Nephron progenitor cell (in vitro differentiated cells): ENCODE data around the gene SRP72.

ENCODE experiments used
- DNase-seq: peaks from one replicate; pipeline ENCODE4 v3.0.0; 2021
- H3K27ac Mint-ChIP-seq: 2 replicates; pipeline ENCODE4 v1.8.0; 2021; ENCODE audit warnings: mild to moderate bottlenecking, moderate library complexity, mixed read lengths
- H3K27me3 Mint-ChIP-seq: 2 replicates; pipeline ENCODE4 v1.8.0; 2021; ENCODE audit warnings: mild to moderate bottlenecking, low read depth, mixed read lengths; ENCODE audit not compliant: poor library complexity
- H3K36me3 Mint-ChIP-seq: 2 replicates; pipeline ENCODE4 v1.8.0; 2021; ENCODE audit warnings: low read depth, mixed read lengths
- H3K4me1 Mint-ChIP-seq: 2 replicates; pipeline ENCODE4 v1.8.0; 2021; ENCODE audit warnings: mixed read lengths
- H3K4me3 Mint-ChIP-seq: 2 replicates; pipeline ENCODE4 v1.8.0; 2021; ENCODE audit warnings: mild to moderate bottlenecking, moderate library complexity, mixed read lengths
- H3K9me3 Mint-ChIP-seq: 2 replicates; pipeline ENCODE4 v1.8.0; 2021; ENCODE audit warnings: mild to moderate bottlenecking, moderate library complexity, mixed read lengths
- CTCF ChIP-seq: fragments of 200-600 bp; sonication (generic); IDR thresholded peaks from 2 replicates; pipeline ENCODE4 v1.5.0; 2021; ENCODE audit warnings: antibody characterized with exemption

The SRP72 gene

GRCh38 chr4:56427179-56427578 is 40.2 kb upstream of the SRP72 start:
- H3K4me3 Mint-ChIP-seq, result no peak overlapping the region
- no peaks in the 10 kb centered on the region for H3K27me3 Mint-ChIP-seq
- no peak for DNase-seq
- H3K9me3 Mint-ChIP-seq, result peaks cover 8% of the 10 kb centered on the region
- no peak for TF ChIP-seq CTCF
- H3K27ac Mint-ChIP-seq, result no peak overlapping the region
- peaks cover 13% of the 10 kb centered on the region for H3K4me1 Mint-ChIP-seq
- peaks cover 64% of the 10 kb centered on the region for H3K36me3 Mint-ChIP-seq

- H3K36me3 Mint-ChIP-seq, result peaks cover 41% of the 10 kb centered on the region
- no peak overlapping the region for H3K4me3 Mint-ChIP-seq
- DNase-seq, result no peak
- H3K27me3 Mint-ChIP-seq, result no peaks in the 10 kb centered on the region
- H3K4me1 Mint-ChIP-seq, result peaks cover 33% of the 10 kb centered on the region
- peaks cover 8% of the 10 kb centered on the region for H3K9me3 Mint-ChIP-seq
- no peak overlapping the region for H3K27ac Mint-ChIP-seq
- TF ChIP-seq CTCF, result no peak
Observed at GRCh38 chr4:56430203-56430602, 37.2 kb upstream of the SRP72 start.

- no peaks in the 10 kb centered on the region for H3K9me3 Mint-ChIP-seq
- no peak overlapping the region for H3K27ac Mint-ChIP-seq
- peaks cover 43% of the 10 kb centered on the region for H3K4me1 Mint-ChIP-seq
- no peak for DNase-seq
- peak overlapping the region; percentile 100 for H3K4me3 Mint-ChIP-seq
- H3K27me3 Mint-ChIP-seq, result no peaks in the 10 kb centered on the region
- peaks cover 11% of the 10 kb centered on the region for H3K36me3 Mint-ChIP-seq
- TF ChIP-seq CTCF, result no peak
Observed at GRCh38 chr4:56433280-56433679, 34.1 kb upstream of the SRP72 start.

GRCh38 chr4:56434599-56435139 is 32.7 kb upstream of the SRP72 start:
- Mint-ChIP-seq H3K27me3 (no peaks in the 10 kb centered on the region), H3K36me3 (peaks cover 15% of the 10 kb centered on the region), H3K27ac (peak overlapping the region; percentile 98), H3K4me1 (peaks cover 50% of the 10 kb centered on the region), H3K4me3 (peak overlapping the region; percentile 100), H3K9me3 (no peaks in the 10 kb centered on the region)
- DNase-seq, result peak; percentile 66
- TF ChIP-seq CTCF, result no peak

- DNase-seq, result peak; percentile 99
- peak within 1 kb of the TSS; percentile 99 for H3K27ac Mint-ChIP-seq
- H3K27me3 Mint-ChIP-seq, result no peaks in the 10 kb centered on the region
- no peaks in the 10 kb centered on the region for H3K9me3 Mint-ChIP-seq
- H3K4me3 Mint-ChIP-seq, result peak within 1 kb of the TSS; percentile 100
- H3K4me1 Mint-ChIP-seq, result peaks cover 54% of the 10 kb centered on the region
- peaks cover 18% of the 10 kb centered on the region for H3K36me3 Mint-ChIP-seq
- TF ChIP-seq CTCF, result no peak
Observed at GRCh38 chr4:56435140-56435926, 32.1 kb upstream of the SRP72 start, which contains the start of gene PPAT. TSS of gene PPAT (minus strand) at chr4:56435615. CDS start at chr4:56435477, 138 bp downstream.
